Articular chondrocyte of knee joint (primary cell): ENCODE results near the gene GPN2. TPM values are rescaled to one million over a fixed set of nuclear protein-coding genes. Genes with fewer than 3 reads are reported as not detected.

Experiments used
- total RNA-seq: library from RNA; depleted of rRNA; stranded (reverse); fragments of >200 nt; gene quantifications from 2 replicates; pipeline ENCODE4 v1.2.3, GENCODE V29; 2012

GPN2 gene
- total RNA-seq: 8.2 and 9.9 TPM in 2 replicates

DNA sequence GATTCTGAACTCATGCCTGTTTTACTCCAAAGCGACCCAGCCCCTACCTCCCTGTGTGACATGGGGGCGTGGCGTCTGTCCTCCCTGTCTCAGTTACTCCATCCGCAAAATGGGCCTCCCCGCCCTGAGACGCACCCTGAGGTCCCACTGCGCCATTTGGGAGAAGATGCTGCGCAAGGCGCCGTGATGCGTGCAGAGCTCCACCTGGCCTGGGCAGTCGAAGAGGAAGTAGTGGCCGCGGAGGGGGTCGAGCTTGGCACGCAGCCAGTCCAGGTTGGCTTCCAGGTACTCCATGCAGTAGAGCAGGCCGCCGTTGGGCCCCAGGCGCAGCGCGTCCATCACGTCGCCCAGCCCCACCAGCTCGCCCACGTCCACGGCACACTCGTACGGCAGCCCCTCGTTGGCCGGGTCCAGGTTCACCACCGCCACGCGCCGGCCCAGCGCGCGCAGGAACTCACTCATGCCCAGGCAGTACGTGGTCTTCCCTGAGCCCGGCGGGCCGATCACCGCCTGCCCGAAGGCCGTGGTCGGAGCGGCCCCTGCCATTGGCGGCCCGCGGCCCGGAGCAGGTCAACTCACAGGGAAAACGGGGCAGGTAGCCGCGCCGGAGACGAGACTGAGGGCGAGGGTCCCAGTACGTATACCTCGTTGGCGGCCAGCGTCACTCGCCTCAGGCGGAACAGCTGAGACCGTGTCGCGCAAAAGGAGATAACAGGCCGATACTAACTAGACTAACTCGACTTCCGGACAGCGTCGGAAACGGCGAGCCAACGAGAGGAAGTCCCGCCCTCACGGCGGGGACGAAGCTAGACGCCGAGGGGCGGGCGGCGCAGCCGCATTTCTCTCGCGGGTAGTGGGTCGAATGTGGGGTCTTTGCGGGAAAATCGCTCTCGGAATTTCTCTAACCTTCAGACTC lies at the start of gene GPN2:
Gene GPN2, minus strand, starts transcription at position 733 of the 916 bp plus-strand sequence. Its CDS starts 187 bp downstream, at position 546.

DNA sequence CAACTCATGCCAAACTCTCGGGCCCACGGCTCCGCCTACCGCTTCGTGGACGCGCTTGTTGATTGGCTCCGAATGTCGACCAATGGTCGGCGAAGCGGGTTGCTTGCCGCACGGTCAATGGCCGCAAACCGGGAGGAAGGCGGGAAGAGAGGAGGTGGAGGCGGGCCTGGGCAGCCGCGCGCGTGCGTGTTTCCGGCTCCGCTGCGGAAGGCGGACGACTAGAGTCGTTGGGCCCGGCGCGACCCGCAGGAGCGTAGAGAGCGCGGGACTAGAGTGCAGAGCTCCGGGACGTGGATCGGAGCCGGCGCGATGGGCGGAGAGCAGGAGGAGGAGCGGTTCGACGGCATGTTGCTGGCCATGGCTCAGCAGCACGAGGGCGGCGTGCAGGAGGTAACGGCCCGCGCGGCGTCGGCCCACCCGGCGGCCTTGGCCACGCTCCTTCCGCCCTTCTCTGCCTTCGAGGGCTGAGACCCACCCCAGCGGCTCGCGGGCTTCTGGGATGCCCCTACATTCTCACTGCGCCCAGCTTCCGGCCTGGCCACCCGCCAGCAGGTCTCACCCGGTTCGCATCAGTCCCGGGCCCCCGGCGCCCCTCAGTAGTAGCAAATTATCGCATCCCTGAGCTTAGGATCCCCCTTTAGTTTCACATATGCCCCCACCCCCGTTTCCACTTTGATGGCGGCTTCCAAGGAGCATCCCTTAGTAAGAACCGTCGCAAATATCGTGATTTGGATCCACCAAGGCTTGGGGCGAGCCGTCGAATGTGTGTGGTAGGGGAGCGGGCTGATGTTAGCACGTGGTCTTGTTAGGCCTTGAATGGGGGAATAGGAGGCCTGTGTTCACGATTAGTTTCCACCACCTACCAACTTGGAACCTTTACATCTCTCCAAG lies 31.7 kb upstream of the GPN2 start, which contains the start of gene NUDC:
Gene NUDC, plus strand, starts transcription at position 204 of the 891 bp plus-strand sequence. Its CDS starts 106 bp downstream, at position 310.

DNA sequence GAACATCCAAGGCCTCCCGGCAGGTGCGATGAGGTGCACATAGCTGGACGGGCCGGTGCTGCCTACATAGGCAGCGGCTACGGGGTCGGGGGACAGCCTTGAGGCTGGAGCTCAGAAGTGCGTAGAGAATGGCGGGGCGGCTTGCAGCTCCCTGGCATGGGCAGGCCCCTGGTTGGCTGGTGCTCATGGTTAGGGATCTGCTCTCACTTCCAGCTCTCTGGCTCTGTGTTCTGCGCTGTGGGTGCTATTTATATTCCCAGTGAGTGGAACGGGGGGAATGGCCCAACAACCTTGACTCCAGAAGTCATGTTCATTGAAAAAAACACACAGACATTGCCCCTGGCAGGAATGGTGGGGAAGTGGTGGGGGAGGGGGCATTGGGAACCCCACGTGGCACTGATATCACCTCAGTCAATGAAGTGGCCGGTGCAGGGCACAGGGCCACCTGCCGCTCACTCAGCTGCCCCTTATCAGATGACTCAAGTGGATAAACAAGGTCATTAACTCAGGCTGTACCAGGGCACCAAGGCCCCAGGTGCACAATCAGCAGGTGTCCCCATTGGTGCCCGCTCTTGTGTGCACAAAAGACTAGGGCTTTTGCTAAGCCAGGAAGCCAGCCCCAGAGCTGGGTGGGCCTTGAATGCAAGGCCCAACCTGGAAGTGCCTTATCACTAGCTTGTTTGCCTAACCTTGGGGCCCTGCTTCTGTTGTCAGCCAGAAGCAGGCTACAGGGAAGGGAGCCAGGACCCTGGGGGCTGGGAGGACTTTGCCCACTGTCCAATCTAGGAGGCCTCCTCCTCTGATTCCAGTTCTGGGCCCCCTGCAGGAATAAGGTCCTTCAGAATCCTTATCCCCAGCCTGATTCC lies 23.9 kb upstream of the GPN2 start, which contains the start of gene NR0B2:
Gene NR0B2, minus strand, starts transcription at position 222 of the 866 bp plus-strand sequence. Its CDS starts 35 bp downstream, at position 187.

DNA sequence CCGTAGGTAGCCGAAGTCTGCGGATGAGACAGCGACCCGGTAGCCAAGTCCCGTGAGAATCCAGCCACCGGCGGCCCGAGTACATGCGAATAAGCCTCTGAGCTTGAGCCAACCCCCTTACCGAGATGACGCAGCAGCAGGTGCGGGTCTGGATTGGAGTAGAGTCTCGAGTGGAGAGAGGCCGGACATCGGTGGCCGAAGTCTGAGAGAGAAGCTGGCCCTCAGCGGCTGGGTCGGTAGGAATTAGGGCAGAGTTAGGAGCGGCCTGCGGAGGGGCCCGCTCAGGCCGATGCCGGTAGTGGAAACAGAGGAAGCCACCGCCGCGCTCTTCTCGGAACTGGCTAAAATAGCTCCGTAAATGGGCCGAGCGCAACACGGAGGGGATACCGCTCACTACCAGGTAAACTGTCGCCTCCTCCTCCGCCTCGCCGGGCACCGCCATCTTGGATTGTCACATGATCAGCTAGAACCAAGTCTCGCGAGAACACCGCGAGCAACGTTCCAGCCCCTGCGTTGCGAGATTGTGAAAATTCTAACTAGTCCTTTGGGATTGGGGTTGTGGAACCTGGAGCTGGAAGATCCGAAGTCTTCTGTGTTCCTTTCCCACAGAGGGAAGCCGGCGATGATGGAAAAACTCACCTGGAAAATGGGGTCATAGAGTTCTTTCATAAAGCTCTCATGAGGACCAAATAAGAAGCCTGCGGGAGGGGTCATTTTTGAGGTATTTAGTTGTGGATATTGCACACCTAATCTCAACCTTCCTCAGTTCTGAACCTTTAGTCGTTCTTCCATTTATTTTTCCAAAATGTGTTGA lies 10.1 kb upstream of the GPN2 start, which contains the start of gene GPATCH3:
Gene GPATCH3, minus strand, starts transcription at position 467 of the 814 bp plus-strand sequence. Its CDS starts 25 bp downstream, at position 442.

DNA sequence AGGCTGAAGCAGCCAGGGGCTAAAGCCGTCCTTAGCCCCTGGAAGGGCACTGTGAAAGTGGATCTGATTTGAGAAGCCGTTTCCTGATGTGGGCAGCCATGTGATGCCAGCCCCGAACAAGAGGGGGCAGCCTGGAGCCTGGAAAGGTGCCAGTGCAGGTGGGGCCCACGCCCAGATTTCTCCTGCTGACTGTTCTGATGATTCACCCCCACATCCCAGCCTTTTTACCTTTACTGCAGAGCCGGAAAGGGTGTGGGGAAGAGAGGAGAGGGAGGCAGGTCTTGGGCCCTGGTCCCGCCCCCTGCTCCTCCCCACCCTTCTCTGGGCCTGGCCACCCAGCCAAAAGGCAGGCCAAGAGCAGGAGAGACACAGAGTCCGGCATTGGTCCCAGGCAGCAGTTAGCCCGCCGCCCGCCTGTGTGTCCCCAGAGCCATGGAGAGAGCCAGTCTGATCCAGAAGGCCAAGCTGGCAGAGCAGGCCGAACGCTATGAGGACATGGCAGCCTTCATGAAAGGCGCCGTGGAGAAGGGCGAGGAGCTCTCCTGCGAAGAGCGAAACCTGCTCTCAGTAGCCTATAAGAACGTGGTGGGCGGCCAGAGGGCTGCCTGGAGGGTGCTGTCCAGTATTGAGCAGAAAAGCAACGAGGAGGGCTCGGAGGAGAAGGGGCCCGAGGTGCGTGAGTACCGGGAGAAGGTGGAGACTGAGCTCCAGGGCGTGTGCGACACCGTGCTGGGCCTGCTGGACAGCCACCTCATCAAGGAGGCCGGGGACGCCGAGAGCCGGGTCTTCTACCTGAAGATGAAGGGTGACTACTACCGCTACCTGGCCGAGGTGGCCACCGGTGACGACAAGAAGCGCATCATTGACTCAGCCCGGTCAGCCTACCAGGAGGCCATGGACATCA lies 27.1 kb downstream of the GPN2 start, which contains the start of gene SFN:
Gene SFN, plus strand, starts transcription at position 369 of the 904 bp plus-strand sequence. Its CDS starts 64 bp downstream, at position 433.

DNA sequence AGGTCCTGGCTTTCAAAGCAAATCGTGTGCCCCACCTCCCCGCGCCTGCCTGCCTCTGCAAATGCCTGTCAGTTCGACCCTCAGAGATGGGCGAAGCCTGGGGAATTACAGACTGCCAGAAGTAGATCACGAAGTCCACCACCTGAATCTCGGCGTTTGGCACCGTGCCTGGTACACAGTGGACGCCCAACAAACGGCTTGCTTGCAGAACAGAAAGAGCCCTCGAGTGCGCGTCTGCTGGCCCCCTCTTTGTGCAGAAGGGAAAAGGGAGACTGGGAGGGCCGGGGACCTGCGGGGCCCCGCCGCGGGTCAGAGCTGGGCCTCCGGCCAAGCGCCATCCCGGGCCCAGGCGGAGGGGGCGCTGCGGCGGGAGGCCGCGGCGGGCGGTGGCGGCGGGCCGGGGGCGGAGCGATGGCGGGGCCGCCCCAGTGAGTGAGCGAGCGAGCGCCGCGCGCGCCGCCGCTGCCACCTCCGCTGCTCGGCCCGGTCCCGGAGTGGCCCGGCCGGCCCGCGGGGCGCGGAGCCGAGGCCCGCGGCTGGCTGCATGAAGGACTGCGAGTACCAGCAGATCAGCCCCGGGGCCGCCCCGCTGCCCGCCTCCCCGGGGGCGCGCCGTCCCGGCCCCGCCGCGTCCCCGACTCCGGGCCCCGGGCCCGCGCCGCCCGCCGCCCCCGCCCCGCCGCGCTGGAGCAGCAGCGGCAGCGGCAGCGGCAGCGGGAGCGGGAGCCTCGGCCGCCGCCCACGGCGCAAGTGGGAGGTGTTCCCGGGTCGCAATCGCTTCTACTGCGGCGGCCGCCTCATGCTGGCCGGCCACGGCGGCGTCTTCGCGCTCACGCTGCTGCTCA lies 63.6 kb downstream of the GPN2 start, which contains the start of gene ZDHHC18:
Gene ZDHHC18, plus strand, starts transcription at position 428 of the 845 bp plus-strand sequence. Its CDS starts 117 bp downstream, at position 545.

Other genes starting within 250 kb of the GPN2 start
- gene ARID1A, start 194.3 kb downstream of the GPN2 start, total RNA-seq: 22.6 and 26.2 TPM in 2 replicates
- gene PIGV, start 102.3 kb downstream of the GPN2 start, total RNA-seq: 13.5 and 15.3 TPM in 2 replicates
- 7.5 and 8.0 TPM in 2 replicates for gene ZDHHC18, start 63.6 kb downstream of the GPN2 start, total RNA-seq
- gene SFN, start 27.1 kb downstream of the GPN2 start, total RNA-seq: 0.54 and 0.78 TPM in 2 replicates
- 8.4 and 10.3 TPM in 2 replicates for gene GPATCH3, start 10.2 kb upstream of the GPN2 start, total RNA-seq
- gene NR0B2, start 23.7 kb upstream of the GPN2 start, total RNA-seq: not detected in 2 replicates
- gene NUDC, start 31.5 kb upstream of the GPN2 start, total RNA-seq: 22.5 and 23.0 TPM in 2 replicates
- gene KDF1, start 70.2 kb upstream of the GPN2 start, total RNA-seq: not detected in 2 replicates
- 6.4 and 8.4 TPM in 2 replicates for gene TRNP1, start 103.4 kb upstream of the GPN2 start, total RNA-seq
- gene TENT5B, start 122.6 kb upstream of the GPN2 start, total RNA-seq: 12.1 and 21.3 TPM in 2 replicates